ENCODE data around the gene TARS1.
A peak's percentile ranks its signal among the peaks of the same experiment; 100 is the strongest.

DNA sequence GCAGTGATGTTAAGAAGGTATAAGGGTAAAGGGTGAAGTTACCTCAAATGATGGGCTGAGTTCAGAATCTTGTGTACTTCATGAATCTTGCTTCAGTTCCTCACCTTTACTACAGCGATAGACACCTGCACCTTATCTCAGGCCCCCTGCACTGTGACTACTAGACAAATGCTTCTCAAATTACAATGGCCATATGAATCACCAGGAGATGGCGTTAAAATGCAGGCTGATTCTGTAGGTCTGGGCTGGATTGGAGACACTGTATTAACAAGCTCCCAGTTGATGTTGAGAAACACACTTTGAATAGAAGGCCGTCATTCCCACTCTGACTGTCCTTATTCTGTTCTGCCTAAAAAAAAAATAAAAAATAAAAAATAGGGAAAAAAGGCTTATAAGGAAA, 29.8 kb downstream of the TARS1 start:
- TF ChIP-seq, protein P1, sequence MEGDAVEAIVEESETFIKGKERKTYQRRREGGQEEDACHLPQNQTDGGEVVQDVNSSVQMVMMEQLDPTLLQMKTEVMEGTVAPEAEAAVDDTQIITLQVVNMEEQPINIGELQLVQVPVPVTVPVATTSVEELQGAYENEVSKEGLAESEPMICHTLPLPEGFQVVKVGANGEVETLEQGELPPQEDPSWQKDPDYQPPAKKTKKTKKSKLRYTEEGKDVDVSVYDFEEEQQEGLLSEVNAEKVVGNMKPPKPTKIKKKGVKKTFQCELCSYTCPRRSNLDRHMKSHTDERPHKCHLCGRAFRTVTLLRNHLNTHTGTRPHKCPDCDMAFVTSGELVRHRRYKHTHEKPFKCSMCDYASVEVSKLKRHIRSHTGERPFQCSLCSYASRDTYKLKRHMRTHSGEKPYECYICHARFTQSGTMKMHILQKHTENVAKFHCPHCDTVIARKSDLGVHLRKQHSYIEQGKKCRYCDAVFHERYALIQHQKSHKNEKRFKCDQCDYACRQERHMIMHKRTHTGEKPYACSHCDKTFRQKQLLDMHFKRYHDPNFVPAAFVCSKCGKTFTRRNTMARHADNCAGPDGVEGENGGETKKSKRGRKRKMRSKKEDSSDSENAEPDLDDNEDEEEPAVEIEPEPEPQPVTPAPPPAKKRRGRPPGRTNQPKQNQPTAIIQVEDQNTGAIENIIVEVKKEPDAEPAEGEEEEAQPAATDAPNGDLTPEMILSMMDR (IDR thresholded peaks at IDR 0.05 in 4 of 5, conservative IDR thresholded peaks at IDR 0.05 in 1 of 5) = peak in 1 of 5 experiments; percentile 8
- TF ChIP-seq POLR2A (IDR thresholded peaks at IDR 0.05) = no peak

Measured in gastrocnemius medialis (tissue), 4 donors.